ENCODE results near the gene SCMH1. TPM values are rescaled to one million over a fixed set of nuclear protein-coding genes. Genes with fewer than 3 reads are reported as not detected.
A peak's percentile ranks its signal among the peaks of the same experiment; 100 is the strongest.

Gene SCMH1
- total RNA-seq, 3 donors from 2014 or later, result 37.0 to 93.4 (median 53.4) TPM

DNA sequence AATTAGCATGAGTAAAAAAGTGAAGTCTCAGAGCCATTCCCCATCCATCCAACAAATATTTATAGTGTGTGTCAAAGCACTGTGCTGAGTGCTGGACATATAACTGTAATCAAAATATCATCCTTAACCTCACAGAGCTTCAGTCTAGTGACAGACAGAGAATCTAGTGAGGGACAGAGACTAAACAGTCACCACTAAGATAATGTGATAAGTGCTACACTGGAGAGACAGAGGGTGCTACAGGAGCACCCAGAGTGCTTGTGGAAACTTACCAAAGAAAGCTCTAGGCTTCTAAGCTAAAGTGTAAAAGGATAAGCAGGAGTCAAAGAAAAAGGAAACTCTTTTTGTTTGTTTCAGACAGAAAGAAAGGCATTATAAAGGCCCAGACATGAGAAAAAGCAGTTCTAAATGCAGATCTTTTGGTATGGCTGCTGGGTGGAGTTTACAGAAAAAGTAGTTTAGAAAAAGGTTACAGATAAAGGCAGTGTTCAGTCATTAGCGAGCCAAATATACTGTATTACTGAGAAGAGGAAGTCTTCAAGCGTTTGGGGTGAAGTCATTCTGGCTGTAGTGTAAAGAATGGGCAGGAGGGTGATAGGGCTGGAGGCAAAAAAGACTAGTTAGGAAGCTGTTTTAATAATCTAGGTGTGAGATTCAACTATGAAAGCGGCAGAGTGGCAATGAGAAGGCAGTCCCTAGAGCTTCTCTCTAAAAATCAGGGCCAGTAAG lies 83.8 kb downstream of the SCMH1 start:
- no peaks in the 10 kb centered on the region for H3K27me3 ChIP-seq
- TF ChIP-seq, protein P1, sequence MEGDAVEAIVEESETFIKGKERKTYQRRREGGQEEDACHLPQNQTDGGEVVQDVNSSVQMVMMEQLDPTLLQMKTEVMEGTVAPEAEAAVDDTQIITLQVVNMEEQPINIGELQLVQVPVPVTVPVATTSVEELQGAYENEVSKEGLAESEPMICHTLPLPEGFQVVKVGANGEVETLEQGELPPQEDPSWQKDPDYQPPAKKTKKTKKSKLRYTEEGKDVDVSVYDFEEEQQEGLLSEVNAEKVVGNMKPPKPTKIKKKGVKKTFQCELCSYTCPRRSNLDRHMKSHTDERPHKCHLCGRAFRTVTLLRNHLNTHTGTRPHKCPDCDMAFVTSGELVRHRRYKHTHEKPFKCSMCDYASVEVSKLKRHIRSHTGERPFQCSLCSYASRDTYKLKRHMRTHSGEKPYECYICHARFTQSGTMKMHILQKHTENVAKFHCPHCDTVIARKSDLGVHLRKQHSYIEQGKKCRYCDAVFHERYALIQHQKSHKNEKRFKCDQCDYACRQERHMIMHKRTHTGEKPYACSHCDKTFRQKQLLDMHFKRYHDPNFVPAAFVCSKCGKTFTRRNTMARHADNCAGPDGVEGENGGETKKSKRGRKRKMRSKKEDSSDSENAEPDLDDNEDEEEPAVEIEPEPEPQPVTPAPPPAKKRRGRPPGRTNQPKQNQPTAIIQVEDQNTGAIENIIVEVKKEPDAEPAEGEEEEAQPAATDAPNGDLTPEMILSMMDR (IDR thresholded peaks at IDR 0.05), result no peak
- TF ChIP-seq POLR2A (IDR thresholded peaks at IDR 0.05) (no peak), POLR2AphosphoS5 (IDR thresholded peaks at IDR 0.05) (no peak)
- H3K4me1 ChIP-seq, result no peaks in the 10 kb centered on the region
- no peak overlapping the region for H3K4me3 ChIP-seq
- no peaks in the 10 kb centered on the region for H3K36me3 ChIP-seq
- no peaks in the 10 kb centered on the region for H3K9me3 ChIP-seq
- H3K27ac ChIP-seq, result no peak overlapping the region
- DNase-seq (ENCODE audit: low spot score in 2 of 2), result no peak
- intact Hi-C loops (cut with DNase I; ENCODE audit: low total_unique reads), result no loop called here

DNA sequence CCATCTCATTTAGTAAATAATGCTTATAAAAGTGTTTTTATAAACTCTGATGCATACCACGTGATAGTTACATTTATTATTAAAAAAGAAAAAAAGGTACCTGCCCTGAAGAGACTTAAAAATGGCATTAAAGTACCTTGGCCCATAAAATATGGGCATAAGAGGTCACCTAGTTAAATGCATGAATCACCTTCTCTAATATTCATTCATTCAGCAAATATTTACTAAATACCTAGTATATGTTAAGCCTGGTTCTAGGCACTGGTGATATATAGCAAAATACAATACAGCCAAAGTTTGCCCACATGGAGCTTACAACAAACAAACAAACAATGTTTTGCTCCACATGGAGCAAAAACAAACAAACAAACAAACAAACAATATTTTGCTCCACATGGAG lies 87.0 kb downstream of the SCMH1 start:
- intact Hi-C loops (cut with DNase I; ENCODE audit: low total_unique reads), result no loop called here
- Histone ChIP-seq H3K4me1 (peaks cover 0 to 6% of the 10 kb centered on the region in 2 donors), H3K4me3 (no peak overlapping the region), H3K9me3 (no peaks in the 10 kb centered on the region), H3K36me3 (no peaks in the 10 kb centered on the region), H3K27ac (no peak overlapping the region), H3K27me3 (no peaks in the 10 kb centered on the region)
- no peak for DNase-seq (ENCODE audit: low spot score in 2 of 2)
- TF ChIP-seq POLR2A (IDR thresholded peaks at IDR 0.05) (no peak), POLR2AphosphoS5 (IDR thresholded peaks at IDR 0.05) (no peak)
- TF ChIP-seq, protein P1 (IDR thresholded peaks at IDR 0.05), result no peak

GRCh38 chr1:41153750-41154274 lies 88.3 kb downstream of the SCMH1 start:
- H3K27ac ChIP-seq, result no peak overlapping the region
- no peak overlapping the region for H3K4me3 ChIP-seq
- intact Hi-C loops (cut with DNase I; ENCODE audit: low total_unique reads), result no loop called here
- TF ChIP-seq POLR2AphosphoS5 (IDR thresholded peaks at IDR 0.05) (no peak), POLR2A (IDR thresholded peaks at IDR 0.05) (no peak)
- TF ChIP-seq, protein P1 (IDR thresholded peaks at IDR 0.05), result no peak
- no peaks in the 10 kb centered on the region for H3K36me3 ChIP-seq
- no peaks in the 10 kb centered on the region for H3K27me3 ChIP-seq
- no peak for DNase-seq (ENCODE audit: low spot score in 2 of 2)
- H3K4me1 ChIP-seq, result peaks cover 0 to 6% of the 10 kb centered on the region in 2 donors
- no peaks in the 10 kb centered on the region for H3K9me3 ChIP-seq

DNA sequence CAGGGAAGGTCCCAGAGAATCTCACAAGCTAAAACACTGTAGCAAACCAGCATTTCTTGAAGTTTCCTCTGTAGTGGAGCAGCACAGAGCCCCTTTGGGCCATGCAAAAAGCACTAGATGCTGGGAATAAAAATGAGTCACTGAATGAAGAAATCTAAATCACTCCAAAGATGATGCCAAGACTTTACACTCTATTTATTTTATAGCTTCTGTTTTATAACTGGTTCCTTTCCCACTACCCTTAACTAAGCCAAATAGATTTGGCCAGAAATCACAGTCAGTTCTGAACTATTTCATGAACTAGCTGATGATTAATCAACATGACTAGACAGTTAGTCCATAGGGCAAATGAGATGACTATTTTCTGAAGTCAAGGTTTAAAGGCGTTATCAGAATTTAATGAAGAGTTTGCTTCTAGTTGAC lies 89.5 kb downstream of the SCMH1 start:
- intact Hi-C loops (cut with DNase I; ENCODE audit: low total_unique reads), result no loop called here
- TF ChIP-seq, protein P1 (IDR thresholded peaks at IDR 0.05), result no peak
- TF ChIP-seq POLR2A (IDR thresholded peaks at IDR 0.05) (no peak), POLR2AphosphoS5 (IDR thresholded peaks at IDR 0.05) (peak in 1 of 3 donors; percentile 36)
- Histone ChIP-seq H3K27me3 (no peaks in the 10 kb centered on the region), H3K4me1 (peaks cover 0 to 6% of the 10 kb centered on the region in 2 donors), H3K4me3 (no peak overlapping the region), H3K9me3 (no peaks in the 10 kb centered on the region), H3K27ac (peak overlapping the region; percentile 43 to 45), H3K36me3 (no peaks in the 10 kb centered on the region)
- no peak for DNase-seq (ENCODE audit: low spot score in 2 of 2)

DNA sequence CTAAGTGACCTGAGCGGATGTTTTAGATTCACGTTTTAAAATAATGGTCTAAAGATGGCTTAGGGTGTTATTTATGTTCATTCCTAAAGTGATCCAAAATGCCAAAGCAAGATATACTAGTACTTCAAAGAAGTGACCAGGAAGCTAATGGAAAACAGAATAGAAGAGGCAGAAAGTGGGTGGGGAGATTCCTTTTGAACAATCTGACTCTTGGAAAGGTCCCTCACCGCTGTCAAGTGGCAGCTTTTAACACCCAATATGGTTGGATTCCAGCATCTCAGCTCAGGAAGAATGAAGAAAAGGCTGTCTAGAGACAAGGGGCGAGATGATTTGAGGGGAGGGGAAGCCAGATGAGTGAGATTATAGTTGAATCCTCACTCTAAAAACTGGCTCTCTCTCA lies 90.3 kb downstream of the SCMH1 start:
- H3K27me3 ChIP-seq, result no peaks in the 10 kb centered on the region
- intact Hi-C loops (cut with DNase I; ENCODE audit: low total_unique reads), result no loop called here
- peak overlapping the region; percentile 43 to 45 for H3K27ac ChIP-seq
- TF ChIP-seq POLR2AphosphoS5 (IDR thresholded peaks at IDR 0.05), result no peak
- no peak for TF ChIP-seq POLR2A (IDR thresholded peaks at IDR 0.05)
- TF ChIP-seq, protein P1 (IDR thresholded peaks at IDR 0.05), result no peak
- no peak overlapping the region for H3K4me3 ChIP-seq
- H3K4me1 ChIP-seq, result peaks cover 0 to 6% of the 10 kb centered on the region in 2 donors
- no peaks in the 10 kb centered on the region for H3K9me3 ChIP-seq
- H3K36me3 ChIP-seq, result no peaks in the 10 kb centered on the region
- no peak for DNase-seq (ENCODE audit: low spot score in 2 of 2)

Data from breast epithelium (tissue), 4 donors.